A549 (cell line): ENCODE measurements around the gene EIF4B. TPM values are rescaled to one million over a fixed set of nuclear protein-coding genes. Genes with fewer than 3 reads are reported as not detected.

Source experiments
- ATAC-seq, 2 experiments: fragments of 200-7000 bp in 1 of 2; fragments of >200 bp in 1 of 2; cut with Nextera tagmentation in 1 of 2; cut with Tn5 transposase in 1 of 2; 3 replicates each; pipeline versions ENCODE4 v1.8.0 to v1.9.1; 2018 to 2020; ENCODE audit warnings: mild to moderate bottlenecking in 1 of 2, moderate library complexity in 1 of 2
- CTCF ChIA-PET: fragments of 300-600 bp; sonication (Branson Sonifier 250); formaldehyde crosslinking; extraction: SDS; loops from one replicate; lab custom pipeline; 2021; ENCODE audit warnings: antibody characterized with exemption, inconsistent platforms; lab: Yijun Ruan, JAX
- POLR2A ChIA-PET: fragments of 350-600 bp; formaldehyde crosslinking; extraction: SDS; loops from one replicate; lab custom pipeline; 2021; ENCODE audit warnings: antibody characterized with exemption, inconsistent platforms; lab: Yijun Ruan, JAX
- DNase-seq, 2 experiments: peaks; one replicate each; pipeline versions ENCODE4 v3.0.0 to v3.0.0-alpha.2; 2011 to 2016; ENCODE audit warnings: low read depth in 1 of 2, low spot score in 1 of 2
- FAIRE-seq: peaks from 2 replicates; lab custom pipeline; 2011; peaks lifted over from hg19 to GRCh38; lab: Jason Lieb, UNC
- H3K27ac ChIP-seq, 2 experiments: fragments of >200 bp; sonication (Bioruptor Twin); formaldehyde crosslinking; 3 replicates each; pipeline ENCODE4 v1.5.1; 2016 to 2017
- H3K4me1 ChIP-seq: fragments of >200 bp; sonication (Bioruptor Twin); formaldehyde crosslinking; 3 replicates; pipeline ENCODE4 v1.6.1; 2016
- H3K4me2 ChIP-seq: fragments of >200 bp; sonication (Bioruptor Twin); formaldehyde crosslinking; 3 replicates; pipeline ENCODE4 v1.6.1; 2016
- H3K4me3 ChIP-seq: fragments of >200 bp; sonication (Bioruptor Twin); formaldehyde crosslinking; 3 replicates; pipeline ENCODE4 v1.5.1; 2016
- H3K9me3 ChIP-seq: fragments of >200 bp; sonication (Bioruptor Twin); formaldehyde crosslinking; 3 replicates; pipeline ENCODE4 v1.6.1; 2016
- ATOH8 ChIP-seq: fragments of 250-450 bp; sonication (Bioruptor Pico); IDR thresholded peaks from 2 replicates; pipeline ENCODE4 v1.5.0; 2020; ENCODE audit warnings: low read depth, mild to moderate bottlenecking, moderate library complexity
- BHLHE40 ChIP-seq: IDR thresholded peaks from 2 replicates; pipeline ENCODE4 v1.6.1; 2012; ENCODE audit warnings: low read depth, low read length, inconsistent platforms
- CEBPB ChIP-seq, 2 experiments: fragments of >200 bp in 1 of 2; sonication (Bioruptor Twin) in 1 of 2; formaldehyde crosslinking in 1 of 2; IDR thresholded peaks; 2 replicates each; pipeline ENCODE4 v1.6.1; 2012 to 2016
- CHD2 ChIP-seq: fragments of 150-350 bp; IDR thresholded peaks from 2 replicates; pipeline ENCODE4 v1.6.1; 2014; ENCODE audit warnings: low read length; ENCODE audit not compliant: partially characterized antibody
- CTCF ChIP-seq: fragments of >200 bp; sonication (Bioruptor Twin); formaldehyde crosslinking; IDR thresholded peaks from 3 replicates; pipeline ENCODE4 v1.5.1; 2016
- E2F6 ChIP-seq: IDR thresholded peaks from 2 replicates; pipeline ENCODE4 v1.6.1; 2012; ENCODE audit warnings: low read depth, borderline replicate concordance
- EP300 ChIP-seq, 2 experiments: fragments of >200 bp; sonication (Bioruptor Twin); formaldehyde crosslinking; IDR thresholded peaks; 2 replicates in 1 of 2; 3 replicates in 1 of 2; pipeline ENCODE4 v1.6.1; 2016 to 2017
- FOXS1 ChIP-seq: fragments of 250-450 bp; sonication (Bioruptor Pico); IDR thresholded peaks from 2 replicates; pipeline ENCODE4 v1.5.0; 2020; ENCODE audit warnings: mild to moderate bottlenecking, moderate library complexity
- HES2 ChIP-seq: fragments of >200 bp; sonication (Bioruptor Twin); formaldehyde crosslinking; IDR thresholded peaks from 2 replicates; pipeline ENCODE4 v1.6.1; 2016
- HMGXB4 ChIP-seq: fragments of 250-450 bp; sonication (Bioruptor Pico); IDR thresholded peaks from 2 replicates; pipeline ENCODE4 v1.5.0; 2021; ENCODE audit warnings: mild to moderate bottlenecking, moderate library complexity, borderline replicate concordance
- HOXB13 ChIP-seq: fragments of 250-450 bp; sonication (Bioruptor Pico); IDR thresholded peaks from 2 replicates; pipeline ENCODE4 v1.5.0; 2020; ENCODE audit warnings: low read depth, mild to moderate bottlenecking, moderate library complexity
- HOXB5 ChIP-seq: fragments of 250-450 bp; sonication (Bioruptor Pico); IDR thresholded peaks from 2 replicates; pipeline ENCODE4 v1.5.0; 2020; ENCODE audit warnings: mild to moderate bottlenecking, moderate library complexity
- JUN ChIP-seq, 2 experiments: fragments of >200 bp; sonication (Bioruptor Twin); formaldehyde crosslinking; IDR thresholded peaks; 2 replicates in 1 of 2; 3 replicates in 1 of 2; pipeline ENCODE4 v1.6.1; 2016 to 2017
- KDM1A ChIP-seq: fragments of 200-600 bp; sonication (generic); IDR thresholded peaks from 2 replicates; pipeline ENCODE4 v1.6.1; 2016; ENCODE audit warnings: low read depth, mild to moderate bottlenecking
- KDM5A ChIP-seq: fragments of 200-600 bp; sonication (generic); IDR thresholded peaks from 2 replicates; pipeline ENCODE4 v1.6.1; 2016; ENCODE audit warnings: antibody characterized with exemption, mild to moderate bottlenecking
- MAX ChIP-seq: IDR thresholded peaks from 2 replicates; pipeline ENCODE4 v1.6.1; 2012
- MAZ ChIP-seq: fragments of 150-350 bp; IDR thresholded peaks from 2 replicates; pipeline ENCODE4 v1.6.1; 2014; ENCODE audit warnings: antibody characterized with exemption, low read depth, low read length, borderline replicate concordance
- NFE2L2 ChIP-seq: fragments of 150-350 bp; conservative IDR thresholded peaks from 2 replicates; pipeline ENCODE4 v1.6.1; 2014; ENCODE audit warnings: low read length
- NR3C1 ChIP-seq: fragments of >200 bp; sonication (Bioruptor Twin); formaldehyde crosslinking; IDR thresholded peaks from 3 replicates; pipeline ENCODE4 v1.6.1; 2017
- PBX3 ChIP-seq: IDR thresholded peaks from 2 replicates; pipeline ENCODE4 v1.6.1; 2012
- PHF8 ChIP-seq: fragments of 200-600 bp; sonication (generic); IDR thresholded peaks from 2 replicates; pipeline ENCODE4 v1.6.1; 2016; ENCODE audit warnings: low read depth, mild to moderate bottlenecking, antibody characterized with exemption, moderate library complexity, borderline replicate concordance
- RARB ChIP-seq: fragments of 250-450 bp; sonication (Bioruptor Pico); IDR thresholded peaks from 2 replicates; pipeline ENCODE4 v1.8.0; 2021; ENCODE audit warnings: mild to moderate bottlenecking, moderate library complexity
- RFX5 ChIP-seq: fragments of 450-650 bp; IDR thresholded peaks from 2 replicates; pipeline ENCODE4 v1.7.1; 2014; ENCODE audit warnings: antibody characterized with exemption, mild to moderate bottlenecking, moderate library complexity
- TFCP2L1 ChIP-seq: fragments of 250-450 bp; sonication (Bioruptor Pico); IDR thresholded peaks from 2 replicates; pipeline ENCODE4 v1.5.0; 2021; ENCODE audit warnings: mild to moderate bottlenecking
- USF2 ChIP-seq: fragments of 450-650 bp; IDR thresholded peaks from 2 replicates; pipeline ENCODE4 v1.6.1; 2014; ENCODE audit warnings: antibody characterized with exemption
- ZC3H11A ChIP-seq: fragments of 450-650 bp; IDR thresholded peaks from 2 replicates; pipeline ENCODE4 v1.6.1; 2014; ENCODE audit warnings: antibody characterized with exemption, mild to moderate bottlenecking
- WGBS: methylation state at CpG from one replicate; pipeline ENCODE4 v1.1.6; 2017; ENCODE audit errors: missing lambda C conversion rate; 5-methylcytosine and 5-hydroxymethylcytosine counted together
- polyA plus RNA-seq, 4 experiments: library from polyadenylated mRNA; depleted of rRNA in 3 of 4; stranded (reverse); fragments of >200 nt; fragmentation: RNase III in 1 of 4; extraction: RNeasy Plus Mini Kit Qiagen cat#74134 plus additional on column Dnase treatment in 1 of 4; gene quantifications; 2 replicates in 3 of 4; 3 replicates in 1 of 4; pipeline ENCODE4 v1.2.3, GENCODE V29; 2011 to 2017

The EIF4B gene
- polyA plus RNA-seq, 2 of the 4 experiments (the other 2 are of a cell fraction): 377 to 650 TPM

- peaks cover 24% of the 10 kb centered on the region for H3K4me1 ChIP-seq
- CTCF ChIA-PET: interaction anchor here (0.6 to 45.5 kb wide), 9 partner anchors 4 to 223 kb away, joined by 3 to 1424 read pairs (median 42); partner anchors contain the start of genes IGFBP6, SOAT2, SPRYD3 and TNS2
- H3K27ac ChIP-seq: peak overlapping the region in 1 of 2 experiments; percentile 87; a peak in 1 of 6 replicates
- POLR2A ChIA-PET: interaction anchor here (2.7 kb wide), 1 partner anchor 10 kb away, joined by 11 read pairs; the partner anchor contains the start of gene SPRYD3
- no peak for DNase-seq
- H3K4me3 ChIP-seq: no peak overlapping the region
- 88% methylated on average over 15 of the region's 15 CpGs for WGBS
- H3K4me2 ChIP-seq: no peak overlapping the region
- FAIRE-seq: no peak
- no peaks in the 10 kb centered on the region for H3K9me3 ChIP-seq
- ATAC-seq: no peak
- TF ChIP-seq KDM1A: no peak
- TF ChIP-seq TFCP2L1 (CRISPR knock-in tag): no peak
- no peak for TF ChIP-seq HMGXB4 (CRISPR knock-in tag)
- no peak for TF ChIP-seq CHD2
- no peak for TF ChIP-seq MAZ
- TF ChIP-seq ATOH8: no peak
- no peak for TF ChIP-seq CTCF
Observed at GRCh38 chr12:53068811-53069585, 62.7 kb downstream of the EIF4B start.

GRCh38 chr12:53069621-53070410 is 63.6 kb downstream of the EIF4B start:
- no peak for ATAC-seq
- 81% methylated on average over 12 of the region's 12 CpGs for WGBS
- no peak overlapping the region for H3K27ac ChIP-seq

More at GRCh38 chr12:53069621-53070410, 63.6 kb downstream of the EIF4B start:
- H3K4me3 ChIP-seq: no peak overlapping the region
- DNase-seq (no peak), FAIRE-seq (no peak)
- POLR2A ChIA-PET: interaction anchor here (2.7 kb wide), 1 partner anchor 9 kb away, joined by 11 read pairs; the partner anchor contains the start of gene SPRYD3
- no peak overlapping the region for H3K4me2 ChIP-seq
- CTCF ChIA-PET: interaction anchor here (0.6 to 45.5 kb wide), 4 partner anchors 5 to 185 kb away, joined by 3 to 1424 read pairs (median 716); partner anchors contain the start of genes IGFBP6, SOAT2, SPRYD3 and TNS2
- H3K9me3 ChIP-seq: no peaks in the 10 kb centered on the region
- TF ChIP-seq NFE2L2: no peak
- no peak for TF ChIP-seq RFX5
- no peak for TF ChIP-seq JUN (IDR thresholded peaks at IDR 0.05)
- TF ChIP-seq EP300 (IDR thresholded peaks at IDR 0.05): no peak
- no peak for TF ChIP-seq HOXB5 (CRISPR knock-in tag)
- TF ChIP-seq KDM5A: no peak
- no peak for TF ChIP-seq ZC3H11A
- no peak for TF ChIP-seq NR3C1
- no peak for TF ChIP-seq HOXB13 (CRISPR knock-in tag)
- TF ChIP-seq CEBPB (IDR thresholded peaks at IDR 0.05): no peak
- no peak for TF ChIP-seq PBX3
- TF ChIP-seq BHLHE40: no peak
- TF ChIP-seq PHF8: no peak
- no peak for TF ChIP-seq MAX
- no peak for TF ChIP-seq HES2
- no peak for TF ChIP-seq ATOH8
- no peak for TF ChIP-seq USF2
- TF ChIP-seq FOXS1: no peak
- no peak for TF ChIP-seq RARB (CRISPR knock-in tag)
- no peak for TF ChIP-seq E2F6
- peaks cover 24% of the 10 kb centered on the region for H3K4me1 ChIP-seq
